K562 (cell line): Measurements from ENCODE around the gene ING4. TPM values are rescaled to one million over a fixed set of nuclear protein-coding genes. Genes with fewer than 3 reads are reported as not detected.

Experiments used
- CEBPZ ChIP-seq: fragments of 150-350 bp; IDR thresholded peaks from 2 replicates; pipeline ENCODE4 v1.6.1; 2014; ENCODE audit warnings: low read depth, mild to moderate bottlenecking, low read length, borderline replicate concordance
- DPF2 ChIP-seq: fragments of 450-650 bp; IDR thresholded peaks from 2 replicates; pipeline ENCODE4 v1.6.1; 2016
- GABPA ChIP-seq: fragments of 200-800 bp; sonication (Bioruptor generic); conservative IDR thresholded peaks from 2 replicates; pipeline ENCODE4 v1.6.1; 2016; ENCODE audit warnings: low read depth, missing genetic modification characterization, missing compliant biosample characterization
- MEIS2 ChIP-seq: fragments of 450-650 bp; IDR thresholded peaks from 2 replicates; pipeline ENCODE4 v1.6.1; 2014; ENCODE audit warnings: mild to moderate bottlenecking; ENCODE audit not compliant: partially characterized antibody
- MIER1 ChIP-seq: fragments of 450-650 bp; IDR thresholded peaks from 2 replicates; pipeline ENCODE4 v1.6.1; 2016; ENCODE audit warnings: antibody characterized with exemption, mild to moderate bottlenecking, low read depth
- POLR2B ChIP-seq: fragments of 450-650 bp; IDR thresholded peaks from 2 replicates; pipeline ENCODE4 v1.6.1; 2018; ENCODE audit warnings: low read depth; ENCODE audit not compliant: partially characterized antibody
- SPI1 ChIP-seq: IDR thresholded peaks from 2 replicates; pipeline ENCODE4 v1.6.1; 2011; ENCODE audit warnings: low read depth, low read length, control low read depth, borderline replicate concordance
- TBP ChIP-seq: optimal IDR thresholded peaks from 2 replicates; pipeline ENCODE3; 2011; ENCODE audit warnings: low read depth, low read length, improper control_type of control experiment
- XRCC4 ChIP-seq: IDR thresholded peaks from one replicate; pipeline ENCODE4 v1.6.1; 2011; ENCODE audit not compliant: insufficient read depth, insufficient read length; ENCODE audit errors: extremely low read depth
- polyA plus RNA-seq, 8 experiments: library from polyadenylated mRNA; depleted of rRNA in 4 of 8; stranded (reverse) in 5 of 8; unstranded in 3 of 8; fragments of >200 nt; fragmentation: Nextera tagmentation in 2 of 8; fragmentation: Illumina TruSeq in 1 of 8; extraction: Ambion mirVana in 2 of 8; extraction: Trizol in 1 of 8; gene quantifications; 2 replicates each; pipeline versions ENCODE4 v1.2.1 to v1.2.3, GENCODE V29; 2011 to 2014; ENCODE audit warnings: inconsistent platforms in 1 of 8, missing spikeins in 1 of 8
- total RNA-seq, 7 experiments: library from RNA; depleted of rRNA in 6 of 7; stranded (reverse); fragments of >200 nt in 6 of 7; fragmentation: Illumina TruSeq in 2 of 7; extraction: Trizol in 2 of 7; gene quantifications; 2 replicates each; pipeline versions ENCODE4 v1.2.1 to v1.2.3, GENCODE V29; 2011 to 2021; ENCODE audit warnings: low replicate concordance in 1 of 7
- TF ChIP-seq, protein P1 (sequence below): IDR thresholded peaks from 2 replicates; pipeline ENCODE4 v1.6.1; 2011; ENCODE audit warnings: borderline replicate concordance, low read depth, mild to moderate bottlenecking, moderate library complexity, low read length; ENCODE audit not compliant: insufficient read depth, poor library complexity, severe bottlenecking
- TF ChIP-seq, protein P2 (sequence below): IDR thresholded peaks from 2 replicates; pipeline ENCODE4 v1.6.1; 2016; ENCODE audit warnings: missing genetic modification characterization, missing compliant biosample characterization
- TF ChIP-seq, protein P3 (sequence below): fragments of 250-450 bp; sonication (Bioruptor Pico); IDR thresholded peaks from 2 replicates; pipeline ENCODE4 v1.5.1; 2021; ENCODE audit warnings: mild to moderate bottlenecking

The ING4 gene
- total and polyA plus RNA-seq, 9 of the 15 experiments (the other 6 are each of a cell fraction or from before 2014, with no cell fraction given): 6.6 to 30.2 (median 15.7) TPM

GRCh38 chr12:6688999-6689882 is 26.3 kb upstream of the ING4 start, which contains the start of gene ZNF384 (continued):
- no peak for TF ChIP-seq DPF2
- no peak for TF ChIP-seq CEBPZ
- peak; percentile 58 for TF ChIP-seq TBP
- TF ChIP-seq, protein P1, sequence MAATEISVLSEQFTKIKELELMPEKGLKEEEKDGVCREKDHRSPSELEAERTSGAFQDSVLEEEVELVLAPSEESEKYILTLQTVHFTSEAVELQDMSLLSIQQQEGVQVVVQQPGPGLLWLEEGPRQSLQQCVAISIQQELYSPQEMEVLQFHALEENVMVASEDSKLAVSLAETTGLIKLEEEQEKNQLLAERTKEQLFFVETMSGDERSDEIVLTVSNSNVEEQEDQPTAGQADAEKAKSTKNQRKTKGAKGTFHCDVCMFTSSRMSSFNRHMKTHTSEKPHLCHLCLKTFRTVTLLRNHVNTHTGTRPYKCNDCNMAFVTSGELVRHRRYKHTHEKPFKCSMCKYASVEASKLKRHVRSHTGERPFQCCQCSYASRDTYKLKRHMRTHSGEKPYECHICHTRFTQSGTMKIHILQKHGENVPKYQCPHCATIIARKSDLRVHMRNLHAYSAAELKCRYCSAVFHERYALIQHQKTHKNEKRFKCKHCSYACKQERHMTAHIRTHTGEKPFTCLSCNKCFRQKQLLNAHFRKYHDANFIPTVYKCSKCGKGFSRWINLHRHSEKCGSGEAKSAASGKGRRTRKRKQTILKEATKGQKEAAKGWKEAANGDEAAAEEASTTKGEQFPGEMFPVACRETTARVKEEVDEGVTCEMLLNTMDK: peak; percentile 60
- TF ChIP-seq, protein P2, sequence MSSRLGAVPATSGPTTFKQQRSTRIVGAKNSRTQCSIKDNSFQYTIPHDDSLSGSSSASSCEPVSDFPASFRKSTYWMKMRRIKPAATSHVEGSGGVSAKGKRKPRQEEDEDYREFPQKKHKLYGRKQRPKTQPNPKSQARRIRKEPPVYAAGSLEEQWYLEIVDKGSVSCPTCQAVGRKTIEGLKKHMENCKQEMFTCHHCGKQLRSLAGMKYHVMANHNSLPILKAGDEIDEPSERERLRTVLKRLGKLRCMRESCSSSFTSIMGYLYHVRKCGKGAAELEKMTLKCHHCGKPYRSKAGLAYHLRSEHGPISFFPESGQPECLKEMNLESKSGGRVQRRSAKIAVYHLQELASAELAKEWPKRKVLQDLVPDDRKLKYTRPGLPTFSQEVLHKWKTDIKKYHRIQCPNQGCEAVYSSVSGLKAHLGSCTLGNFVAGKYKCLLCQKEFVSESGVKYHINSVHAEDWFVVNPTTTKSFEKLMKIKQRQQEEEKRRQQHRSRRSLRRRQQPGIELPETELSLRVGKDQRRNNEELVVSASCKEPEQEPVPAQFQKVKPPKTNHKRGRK (tag): no peak
- TF ChIP-seq GABPA (tag): peak; percentile 98
- peak; percentile 62 for TF ChIP-seq MEIS2
- TF ChIP-seq, protein P3, sequence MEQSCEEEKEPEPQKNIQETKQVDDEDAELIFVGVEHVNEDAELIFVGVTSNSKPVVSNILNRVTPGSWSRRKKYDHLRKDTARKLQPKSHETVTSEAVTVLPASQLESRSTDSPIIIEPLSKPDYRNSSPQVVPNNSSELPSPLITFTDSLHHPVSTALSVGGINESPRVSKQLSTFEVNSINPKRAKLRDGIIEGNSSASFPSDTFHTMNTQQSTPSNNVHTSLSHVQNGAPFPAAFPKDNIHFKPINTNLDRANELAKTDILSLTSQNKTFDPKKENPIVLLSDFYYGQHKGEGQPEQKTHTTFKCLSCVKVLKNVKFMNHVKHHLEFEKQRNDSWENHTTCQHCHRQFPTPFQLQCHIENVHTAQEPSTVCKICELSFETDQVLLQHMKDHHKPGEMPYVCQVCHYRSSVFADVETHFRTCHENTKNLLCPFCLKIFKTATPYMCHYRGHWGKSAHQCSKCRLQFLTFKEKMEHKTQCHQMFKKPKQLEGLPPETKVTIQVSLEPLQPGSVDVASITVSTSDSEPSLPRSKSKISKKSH: no peak
- TF ChIP-seq MIER1: no peak
- TF ChIP-seq POLR2B: peak; percentile 49
- no peak for TF ChIP-seq XRCC4
- TF ChIP-seq SPI1: peak; percentile 61; the same call in 1 of the 2 replicates
